ENCODE results near the gene SNAPC2.
"Not testable (repeated sequence)": the region's sequence is repeated elsewhere in the genome, so short reads cannot be mapped to it uniquely, and the experiment has no call there.

Gene SNAPC2

DNA sequence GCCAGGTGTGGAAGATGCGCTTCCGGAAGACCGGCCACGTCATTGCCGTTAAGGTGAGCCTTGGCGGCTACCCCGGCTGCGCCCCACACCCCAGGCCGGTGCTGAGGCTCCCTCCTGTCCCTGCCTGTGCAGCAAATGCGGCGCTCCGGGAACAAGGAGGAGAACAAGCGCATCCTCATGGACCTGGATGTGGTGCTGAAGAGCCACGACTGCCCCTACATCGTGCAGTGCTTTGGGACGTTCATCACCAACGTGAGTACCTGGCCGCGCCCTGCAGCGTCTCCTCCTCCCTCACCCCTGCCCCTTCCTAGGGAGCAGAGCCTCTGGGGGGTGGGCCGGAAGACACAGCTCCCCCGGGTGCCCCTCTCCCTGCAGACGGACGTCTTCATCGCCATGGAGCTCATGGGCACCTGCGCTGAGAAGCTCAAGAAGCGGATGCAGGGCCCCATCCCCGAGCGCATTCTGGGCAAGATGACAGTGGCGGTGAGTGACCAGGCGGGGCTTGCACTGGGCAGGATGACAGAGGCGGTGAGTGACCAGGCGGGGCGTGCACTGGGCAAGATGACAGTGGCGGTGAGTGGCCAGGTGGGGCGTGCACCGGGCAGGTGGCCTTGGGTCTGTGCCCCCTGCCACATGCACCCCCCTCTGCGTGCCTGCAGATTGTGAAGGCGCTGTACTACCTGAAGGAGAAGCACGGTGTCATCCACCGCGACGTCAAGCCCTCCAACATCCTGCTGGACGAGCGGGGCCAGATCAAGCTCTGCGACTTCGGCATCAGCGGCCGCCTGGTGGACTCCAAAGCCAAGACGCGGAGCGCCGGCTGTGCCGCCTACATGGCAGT, 9.6 kb upstream of the SNAPC2 start:
- DNase-seq: no peak

- no peak for DNase-seq
Observed at GRCh38 chr19:7911508-7912143, 8.5 kb upstream of the SNAPC2 start.

GRCh38 chr19:7912144-7912696, 7.9 kb upstream of the SNAPC2 start:
- DNase-seq: no peak

GRCh38 chr19:7912697-7913564, 7.2 kb upstream of the SNAPC2 start:
- no peak for DNase-seq

DNA sequence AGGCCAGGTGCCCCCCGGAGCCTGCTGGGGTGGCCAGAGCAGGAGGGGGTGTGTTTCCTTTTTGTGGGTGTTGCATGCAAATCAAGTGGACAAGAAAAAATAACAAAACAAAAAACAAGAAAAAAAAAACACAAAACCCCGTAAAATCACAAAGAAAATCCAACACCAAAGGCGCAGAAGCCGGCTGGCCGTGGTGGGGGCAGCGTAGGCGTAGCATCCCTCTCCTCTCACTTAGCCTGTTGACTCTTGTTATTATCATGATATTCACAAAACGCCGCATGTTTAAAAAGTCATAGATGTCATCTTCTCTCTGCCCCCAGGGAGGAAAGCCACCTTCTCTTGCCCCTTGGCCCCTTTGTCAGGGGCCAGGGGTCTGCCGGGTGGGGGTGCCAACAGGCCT, 6.5 kb upstream of the SNAPC2 start:
- DNase-seq: no peak

- DNase-seq: no peak
Observed at GRCh38 chr19:7914099-7914498, 6.0 kb upstream of the SNAPC2 start.

DNA sequence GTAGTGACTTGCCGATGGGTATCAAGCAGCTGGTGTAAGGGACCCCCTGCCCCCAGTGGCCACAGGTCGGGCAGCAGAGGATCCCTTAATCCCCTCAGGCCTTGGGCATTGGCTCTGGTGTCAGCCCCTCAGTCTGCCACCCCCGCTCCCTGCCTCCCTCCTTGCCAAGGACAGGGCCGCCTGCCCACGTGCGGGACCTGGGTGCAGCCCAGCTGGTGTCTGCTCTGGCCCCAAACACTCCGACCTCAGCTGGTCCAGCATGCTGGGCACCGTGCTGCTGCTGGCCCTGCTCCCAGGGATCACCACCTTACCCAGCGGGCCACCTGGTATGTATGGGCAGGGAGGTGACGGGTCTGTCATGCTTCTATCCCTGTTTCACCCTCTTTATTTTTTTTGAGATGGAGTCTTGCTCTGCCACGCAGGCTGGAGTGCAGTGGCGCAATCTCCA, 5.5 kb upstream of the SNAPC2 start, which contains the start of gene TGFBR3L:
TGFBR3L (plus strand) TSS at position 233 of the 448 bp plus-strand sequence.
- DNase-seq: no peak

- DNase-seq: no peak
Observed at GRCh38 chr19:7915250-7916102, 4.7 kb upstream of the SNAPC2 start.

DNA sequence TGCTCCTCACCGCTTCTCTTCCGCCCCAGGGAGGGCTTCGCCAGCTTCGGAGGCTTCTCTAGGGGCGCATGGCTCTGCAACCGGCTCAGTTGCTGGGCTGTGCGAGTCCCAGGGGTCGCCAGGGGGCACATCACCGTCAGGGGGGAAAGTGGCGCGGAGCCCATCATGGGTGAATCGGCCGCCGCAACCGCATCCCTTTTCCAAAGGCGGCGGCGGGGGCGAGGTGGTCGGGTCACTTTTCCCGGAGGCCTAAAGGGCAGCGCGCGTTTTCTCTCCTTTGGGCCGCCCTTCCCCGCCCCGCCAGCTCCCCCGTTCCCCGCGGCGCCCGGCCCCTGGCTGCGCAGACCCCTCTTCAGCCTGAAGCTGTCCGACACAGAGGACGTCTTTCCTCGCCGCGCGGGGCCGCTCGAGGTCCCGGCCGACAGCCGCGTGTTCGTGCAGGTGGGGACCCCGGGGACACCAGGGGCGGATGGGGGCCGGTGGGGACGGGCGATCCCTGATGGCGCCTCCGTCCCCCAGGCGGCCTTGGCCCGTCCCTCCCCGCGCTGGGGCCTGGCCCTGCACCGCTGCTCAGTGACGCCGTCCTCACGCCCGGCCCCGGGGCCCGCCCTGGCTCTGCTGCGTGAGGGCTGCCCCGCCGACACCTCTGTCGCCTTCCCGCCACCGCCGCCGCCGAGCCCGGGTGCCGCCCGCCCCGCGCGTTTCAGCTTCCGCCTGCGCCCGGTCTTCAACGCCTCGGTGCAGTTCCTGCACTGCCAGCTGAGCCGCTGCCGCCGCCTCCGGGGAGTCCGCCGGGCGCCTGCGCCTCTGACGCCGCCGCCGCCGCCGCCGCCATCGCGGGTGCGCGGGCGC, 3.8 kb upstream of the SNAPC2 start:
- DNase-seq: no peak

DNA sequence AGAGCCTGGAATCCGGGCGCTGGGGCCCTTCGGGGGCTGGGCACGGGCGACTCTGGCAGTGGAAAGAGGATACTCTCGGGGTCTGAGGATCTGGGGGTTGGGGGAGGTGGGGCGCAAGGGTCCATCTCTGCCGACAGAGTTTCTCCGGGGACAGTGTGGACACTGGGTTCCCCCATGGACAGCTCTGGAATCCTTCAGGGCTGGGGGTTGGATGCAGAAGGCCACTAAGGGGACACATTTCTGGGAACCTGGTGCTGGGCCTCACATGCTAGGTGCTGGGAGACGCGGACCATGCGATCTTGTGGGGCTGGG, 3.2 kb upstream of the SNAPC2 start:
- DNase-seq: no peak

- DNase-seq: peak; percentile 30
Observed at GRCh38 chr19:7917267-7918061, 2.7 kb upstream of the SNAPC2 start.

DNA sequence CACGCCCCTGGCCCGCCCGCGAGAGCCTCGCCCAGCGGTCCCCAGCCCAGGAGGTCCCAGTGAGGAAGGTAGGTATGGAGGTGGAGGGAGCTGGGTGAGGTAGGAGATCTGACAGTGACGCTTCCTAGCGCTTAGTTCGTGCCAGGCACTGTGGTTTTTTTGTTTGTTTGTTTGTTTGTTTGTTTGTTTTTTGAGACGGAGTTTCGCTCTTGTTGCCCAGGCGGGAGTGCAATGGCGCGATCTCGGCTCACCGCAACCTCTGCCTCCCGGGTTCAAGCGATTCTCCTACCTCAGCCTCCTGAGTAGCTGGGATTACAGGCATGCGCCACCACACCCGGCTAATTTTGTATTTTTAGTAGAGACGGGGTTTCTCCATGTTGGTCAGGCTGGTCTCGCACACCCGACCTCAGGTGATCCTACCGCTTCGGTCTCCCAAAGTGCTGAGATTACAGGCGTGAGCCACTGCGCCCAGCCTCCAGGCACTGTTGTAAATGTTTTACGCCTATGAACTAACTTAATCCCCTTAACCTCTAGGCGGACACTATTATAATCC, 2.0 kb upstream of the SNAPC2 start:
- not testable (repeated sequence) for DNase-seq

GRCh38 chr19:7918615-7919421, 1.3 kb upstream of the SNAPC2 start:
- no peak for DNase-seq

GRCh38 chr19:7920519-7921301, 572 bp downstream of the SNAPC2 start:
- DNase-seq: peak; percentile 93

DNA sequence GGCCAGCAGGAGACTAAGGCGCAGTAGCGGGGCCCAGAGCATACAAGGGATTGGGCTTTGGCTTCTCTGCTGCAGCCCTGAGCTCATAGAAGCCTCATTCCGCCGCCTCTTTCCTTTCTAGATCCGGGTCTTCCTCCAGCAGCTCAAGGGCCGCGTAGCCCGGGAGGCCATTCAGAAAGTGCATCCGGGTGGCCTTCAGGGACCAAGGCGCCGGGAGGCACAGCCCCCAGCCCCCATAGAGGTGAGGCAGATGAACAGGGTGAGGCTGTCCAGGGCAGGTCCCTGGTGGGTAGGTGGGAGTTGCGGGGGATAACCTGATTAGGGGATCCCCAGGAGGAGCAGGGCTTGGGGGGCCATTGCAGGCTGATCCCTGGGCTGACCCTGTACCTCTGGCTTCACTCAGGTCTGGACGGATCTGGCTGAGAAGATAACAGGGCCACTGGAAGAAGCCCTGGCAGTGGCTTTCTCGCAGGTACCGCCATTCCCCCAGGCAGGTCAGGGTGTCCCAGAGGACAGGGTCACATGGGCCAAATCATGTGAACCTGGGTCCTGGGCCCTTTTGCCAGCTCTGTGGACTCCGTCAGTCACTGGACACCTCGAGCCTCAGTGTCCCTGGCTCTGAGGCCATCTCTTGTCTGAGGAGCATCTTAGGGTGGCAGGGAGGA, 1.3 kb downstream of the SNAPC2 start:
- DNase-seq: no peak

GRCh38 chr19:7921967-7922835, 2.1 kb downstream of the SNAPC2 start:
- no peak for DNase-seq

GRCh38 chr19:7922836-7923195, 2.7 kb downstream of the SNAPC2 start:
- no peak for DNase-seq
